ENCODE measurements around the gene NRDE2.

Gene NRDE2

DNA sequence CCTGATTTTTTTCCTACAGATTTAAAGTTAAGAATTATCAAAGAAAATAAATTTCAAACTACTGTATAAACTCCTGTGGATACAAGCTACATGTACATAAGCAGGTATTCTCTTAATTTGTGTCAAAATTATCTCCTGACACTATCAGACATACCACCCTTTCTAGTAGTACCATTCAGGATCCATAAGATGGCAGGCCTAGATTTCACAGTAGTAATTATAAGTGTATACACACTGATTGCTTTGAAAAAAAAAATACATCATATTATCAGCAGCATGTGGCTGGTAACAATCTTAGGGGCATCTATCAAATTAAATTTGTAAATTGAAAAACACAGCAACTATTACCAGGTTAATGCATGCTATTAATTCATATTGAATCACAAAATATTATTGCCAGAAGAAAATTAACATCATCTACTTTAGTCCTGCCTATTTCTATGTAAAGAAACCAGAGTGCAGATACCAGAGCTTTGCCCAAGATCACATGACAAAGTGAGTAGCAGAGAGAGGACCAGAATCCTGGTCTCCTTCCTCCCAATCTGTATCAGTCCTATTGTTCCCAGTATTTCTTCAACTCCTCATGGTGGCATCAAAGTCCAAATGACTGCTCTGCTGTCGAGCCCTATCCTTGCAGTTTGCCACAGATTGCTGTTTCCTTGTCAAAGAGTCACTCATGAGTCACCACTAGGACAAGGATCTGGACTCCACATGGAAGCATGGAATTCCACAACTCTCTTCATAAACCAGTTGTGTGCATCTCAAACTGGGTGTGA, 37.4 kb upstream of the NRDE2 start:
- Histone ChIP-seq H3K36me3 (replicated peaks; ENCODE audit: low read depth, low read length) (no peaks in the 10 kb centered on the region), H3K9me3 (ENCODE audit: insufficient read depth, low read length) (no peaks in the 10 kb centered on the region), H3K4me3 (ENCODE audit: low read length) (no peak overlapping the region), H3K4me2 (ENCODE audit: low read length) (no peak overlapping the region), H3K79me2 (ENCODE audit: low read length) (no peaks in the 10 kb centered on the region), H3K27ac (ENCODE audit: low read length) (no peak overlapping the region), H2AFZ (ENCODE audit: low read depth, low read length) (no peak overlapping the region), H3K4me1 (ENCODE audit: low read length) (no peaks in the 10 kb centered on the region), H4K20me1 (ENCODE audit: insufficient read depth, low read length) (no peaks in the 10 kb centered on the region), H3K9ac (ENCODE audit: low read length) (no peak overlapping the region), H3K27me3 (ENCODE audit: low read depth, low read length) (no peaks in the 10 kb centered on the region; the same call in 1 of the 2 replicates)
- TF ChIP-seq, protein P1, sequence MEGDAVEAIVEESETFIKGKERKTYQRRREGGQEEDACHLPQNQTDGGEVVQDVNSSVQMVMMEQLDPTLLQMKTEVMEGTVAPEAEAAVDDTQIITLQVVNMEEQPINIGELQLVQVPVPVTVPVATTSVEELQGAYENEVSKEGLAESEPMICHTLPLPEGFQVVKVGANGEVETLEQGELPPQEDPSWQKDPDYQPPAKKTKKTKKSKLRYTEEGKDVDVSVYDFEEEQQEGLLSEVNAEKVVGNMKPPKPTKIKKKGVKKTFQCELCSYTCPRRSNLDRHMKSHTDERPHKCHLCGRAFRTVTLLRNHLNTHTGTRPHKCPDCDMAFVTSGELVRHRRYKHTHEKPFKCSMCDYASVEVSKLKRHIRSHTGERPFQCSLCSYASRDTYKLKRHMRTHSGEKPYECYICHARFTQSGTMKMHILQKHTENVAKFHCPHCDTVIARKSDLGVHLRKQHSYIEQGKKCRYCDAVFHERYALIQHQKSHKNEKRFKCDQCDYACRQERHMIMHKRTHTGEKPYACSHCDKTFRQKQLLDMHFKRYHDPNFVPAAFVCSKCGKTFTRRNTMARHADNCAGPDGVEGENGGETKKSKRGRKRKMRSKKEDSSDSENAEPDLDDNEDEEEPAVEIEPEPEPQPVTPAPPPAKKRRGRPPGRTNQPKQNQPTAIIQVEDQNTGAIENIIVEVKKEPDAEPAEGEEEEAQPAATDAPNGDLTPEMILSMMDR (IDR thresholded peaks at IDR 0.05; ENCODE audit: low read depth, low read length): peak; percentile 33
- TF ChIP-seq EZH2phosphoT487 (IDR thresholded peaks at IDR 0.05; ENCODE audit: low read depth): no peak

DNA sequence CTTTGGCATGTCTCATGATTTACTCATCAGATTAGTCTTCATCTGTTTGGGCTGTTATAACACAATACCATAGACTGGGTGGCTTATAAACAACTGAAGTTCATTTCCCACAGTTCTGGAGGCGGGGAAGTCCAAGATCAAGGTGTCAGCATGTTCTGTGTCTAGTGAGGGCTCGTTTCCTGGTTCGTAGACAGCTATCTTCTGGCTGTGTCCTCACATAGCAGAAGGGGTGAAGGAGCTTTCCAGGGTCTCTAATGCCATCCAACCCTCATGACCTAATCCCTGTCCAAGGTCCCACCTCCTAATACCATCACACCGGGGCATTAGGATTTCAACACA, 30.8 kb upstream of the NRDE2 start:
- H3K9ac ChIP-seq (ENCODE audit: low read length): no peak overlapping the region
- H3K27ac ChIP-seq (ENCODE audit: low read length): no peak overlapping the region
- no peak overlapping the region for H3K4me2 ChIP-seq (ENCODE audit: low read length)
- TF ChIP-seq, protein P1 (IDR thresholded peaks at IDR 0.05; ENCODE audit: low read depth, low read length): no peak
- TF ChIP-seq EZH2phosphoT487 (IDR thresholded peaks at IDR 0.05; ENCODE audit: low read depth): no peak
- no peaks in the 10 kb centered on the region for H3K4me1 ChIP-seq (ENCODE audit: low read length)
- H3K79me2 ChIP-seq (ENCODE audit: low read length): no peaks in the 10 kb centered on the region
- no peaks in the 10 kb centered on the region for H3K9me3 ChIP-seq (ENCODE audit: insufficient read depth, low read length)
- H3K27me3 ChIP-seq (ENCODE audit: low read depth, low read length): peaks cover 7% of the 10 kb centered on the region; the same call in 1 of the 2 replicates
- H3K36me3 ChIP-seq (replicated peaks; ENCODE audit: low read depth, low read length): no peaks in the 10 kb centered on the region
- no peak overlapping the region for H2AFZ ChIP-seq (ENCODE audit: low read depth, low read length)
- no peak overlapping the region for H3K4me3 ChIP-seq (ENCODE audit: low read length)
- no peaks in the 10 kb centered on the region for H4K20me1 ChIP-seq (ENCODE audit: insufficient read depth, low read length)

DNA sequence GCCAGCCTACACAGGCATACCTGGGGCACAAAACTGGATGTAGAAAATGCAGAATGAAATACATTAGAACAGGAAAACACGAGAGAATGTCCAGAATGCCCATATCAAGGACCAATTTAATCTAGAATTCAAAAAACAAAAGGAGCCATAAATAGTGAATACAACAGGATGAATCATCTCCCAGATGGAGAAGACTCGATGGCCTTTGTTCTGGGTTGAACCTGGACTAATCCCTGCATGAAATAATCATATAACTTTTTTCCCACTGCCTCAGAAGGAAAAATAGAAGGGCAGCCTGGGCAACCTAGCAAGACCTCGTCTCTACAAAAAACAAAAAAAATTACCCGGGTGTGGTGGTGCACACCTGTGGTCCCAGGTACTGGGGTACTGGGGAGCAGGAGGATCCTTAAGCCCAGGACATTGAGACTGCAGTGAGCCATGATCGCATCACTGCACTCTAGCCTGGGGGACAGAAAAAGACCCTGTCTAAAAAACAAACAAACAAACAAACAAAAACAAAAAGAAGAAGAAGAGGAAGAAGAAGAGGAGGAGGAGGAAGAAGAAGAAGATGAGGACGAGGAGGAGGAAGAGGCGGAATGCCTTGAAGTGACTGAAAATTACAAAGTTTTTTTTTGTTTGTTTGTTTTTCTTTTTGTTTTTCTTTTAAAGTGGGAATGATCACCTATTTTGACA, 30.3 kb upstream of the NRDE2 start:
- Histone ChIP-seq H3K4me1 (ENCODE audit: low read length) (no peaks in the 10 kb centered on the region), H3K9ac (ENCODE audit: low read length) (no peak overlapping the region), H3K4me3 (ENCODE audit: low read length) (no peak overlapping the region), H3K9me3 (ENCODE audit: insufficient read depth, low read length) (no peaks in the 10 kb centered on the region), H3K27me3 (ENCODE audit: low read depth, low read length) (peaks cover 12% of the 10 kb centered on the region; the same call in 1 of the 2 replicates), H2AFZ (ENCODE audit: low read depth, low read length) (no peak overlapping the region), H3K27ac (ENCODE audit: low read length) (no peak overlapping the region), H4K20me1 (ENCODE audit: insufficient read depth, low read length) (no peaks in the 10 kb centered on the region), H3K4me2 (ENCODE audit: low read length) (no peak overlapping the region), H3K79me2 (ENCODE audit: low read length) (no peaks in the 10 kb centered on the region), H3K36me3 (replicated peaks; ENCODE audit: low read depth, low read length) (no peaks in the 10 kb centered on the region)
- TF ChIP-seq EZH2phosphoT487 (IDR thresholded peaks at IDR 0.05; ENCODE audit: low read depth): no peak
- TF ChIP-seq, protein P1 (IDR thresholded peaks at IDR 0.05; ENCODE audit: low read depth, low read length): no peak

DNA sequence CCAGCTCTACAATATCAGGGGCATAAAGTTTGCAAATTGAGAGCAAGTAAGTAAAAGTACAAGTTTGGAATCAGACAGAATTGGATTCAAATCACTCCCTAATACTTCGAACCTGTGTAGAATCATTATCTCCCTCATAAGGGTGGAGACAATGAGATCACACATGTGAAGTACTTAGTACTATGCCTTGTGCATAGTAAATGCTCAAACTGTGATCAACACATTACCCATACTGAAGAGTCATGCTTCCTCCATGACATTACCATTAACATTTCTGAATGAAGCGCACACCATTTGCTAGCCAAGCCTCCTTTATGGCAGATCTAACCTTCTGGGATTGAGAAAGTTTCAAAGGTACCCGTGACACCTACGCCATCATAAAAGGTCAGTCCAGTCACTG, 26.6 kb upstream of the NRDE2 start:
- peaks cover 13% of the 10 kb centered on the region; the same call in 1 of the 2 replicates for H3K27me3 ChIP-seq (ENCODE audit: low read depth, low read length)

More for the DNA sequence above, 26.6 kb upstream of the NRDE2 start:
- H3K4me3 ChIP-seq (ENCODE audit: low read length): no peak overlapping the region
- H3K36me3 ChIP-seq (replicated peaks; ENCODE audit: low read depth, low read length): no peaks in the 10 kb centered on the region
- no peak overlapping the region for H3K4me2 ChIP-seq (ENCODE audit: low read length)
- no peaks in the 10 kb centered on the region for H3K79me2 ChIP-seq (ENCODE audit: low read length)
- H3K27ac ChIP-seq (ENCODE audit: low read length): no peak overlapping the region
- no peaks in the 10 kb centered on the region for H3K9me3 ChIP-seq (ENCODE audit: insufficient read depth, low read length)
- no peak overlapping the region for H3K9ac ChIP-seq (ENCODE audit: low read length)
- no peaks in the 10 kb centered on the region for H4K20me1 ChIP-seq (ENCODE audit: insufficient read depth, low read length)
- no peak overlapping the region for H2AFZ ChIP-seq (ENCODE audit: low read depth, low read length)
- no peak for TF ChIP-seq EZH2phosphoT487 (IDR thresholded peaks at IDR 0.05; ENCODE audit: low read depth)
- no peaks in the 10 kb centered on the region for H3K4me1 ChIP-seq (ENCODE audit: low read length)

All from OCI-LY3 (cell line).